Measurements from ENCODE around the gene DHX57.

DNA sequence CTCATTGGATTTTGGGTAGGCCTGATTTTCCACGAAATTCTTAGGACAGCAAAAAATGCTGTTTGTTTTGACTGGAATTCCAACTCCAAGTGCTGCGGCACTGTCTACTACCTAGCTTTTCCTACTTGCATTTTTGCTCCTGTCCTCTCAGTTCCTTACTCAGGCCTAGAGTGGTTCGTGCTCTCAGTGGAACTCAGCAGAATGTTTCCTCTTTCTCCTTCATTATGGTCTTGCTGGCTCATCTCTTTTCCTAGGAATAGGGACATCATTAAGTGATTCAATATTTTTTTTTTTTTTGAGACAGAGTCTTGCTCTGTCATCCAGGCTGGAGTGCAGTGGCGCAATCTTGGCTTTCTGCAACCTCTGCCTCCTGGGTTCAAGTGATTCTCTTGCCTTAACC, 59.8 kb downstream of the DHX57 start:
- TF ChIP-seq, protein P1, sequence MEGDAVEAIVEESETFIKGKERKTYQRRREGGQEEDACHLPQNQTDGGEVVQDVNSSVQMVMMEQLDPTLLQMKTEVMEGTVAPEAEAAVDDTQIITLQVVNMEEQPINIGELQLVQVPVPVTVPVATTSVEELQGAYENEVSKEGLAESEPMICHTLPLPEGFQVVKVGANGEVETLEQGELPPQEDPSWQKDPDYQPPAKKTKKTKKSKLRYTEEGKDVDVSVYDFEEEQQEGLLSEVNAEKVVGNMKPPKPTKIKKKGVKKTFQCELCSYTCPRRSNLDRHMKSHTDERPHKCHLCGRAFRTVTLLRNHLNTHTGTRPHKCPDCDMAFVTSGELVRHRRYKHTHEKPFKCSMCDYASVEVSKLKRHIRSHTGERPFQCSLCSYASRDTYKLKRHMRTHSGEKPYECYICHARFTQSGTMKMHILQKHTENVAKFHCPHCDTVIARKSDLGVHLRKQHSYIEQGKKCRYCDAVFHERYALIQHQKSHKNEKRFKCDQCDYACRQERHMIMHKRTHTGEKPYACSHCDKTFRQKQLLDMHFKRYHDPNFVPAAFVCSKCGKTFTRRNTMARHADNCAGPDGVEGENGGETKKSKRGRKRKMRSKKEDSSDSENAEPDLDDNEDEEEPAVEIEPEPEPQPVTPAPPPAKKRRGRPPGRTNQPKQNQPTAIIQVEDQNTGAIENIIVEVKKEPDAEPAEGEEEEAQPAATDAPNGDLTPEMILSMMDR (IDR thresholded peaks at IDR 0.05; ENCODE audit: low read length): no peak
- no peak for TF ChIP-seq EZH2 (IDR thresholded peaks at IDR 0.05; ENCODE audit: borderline replicate concordance, low read length)

All from OCI-LY1 (cell line).